MCF 10A (cell line): ENCODE measurements around the gene JAK2. TPM values are rescaled to one million over a fixed set of nuclear protein-coding genes. Genes with fewer than 3 reads are reported as not detected.

ENCODE experiments used
- BruUV-seq: library from RNA; stranded (reverse); fragments of 400-500 nt; replicated peaks from 2 replicates; lab custom pipeline; 2021; lab: Mats Ljungman, UMichigan
- CTCF ChIA-PET: fragments of 300-600 bp; sonication (Branson Sonifier 250); formaldehyde crosslinking; extraction: SDS; loops from one replicate; lab custom pipeline; 2021; ENCODE audit warnings: antibody characterized with exemption, inconsistent platforms; lab: Yijun Ruan, JAX
- POLR2A ChIA-PET: fragments of 300-600, 350-650 bp; sonication (Branson Sonifier 250); formaldehyde crosslinking; extraction: SDS; loops from one replicate; lab custom pipeline; 2020; ENCODE audit warnings: antibody characterized with exemption, inconsistent platforms; lab: Yijun Ruan, JAX
- DNase-seq: peaks from one replicate; pipeline ENCODE4 v3.0.0-alpha.2; 2018; ENCODE audit not compliant: unreplicated experiment
- H3K27ac Mint-ChIP-seq: one replicate; pipeline ENCODE4 v1.8.0; 2022; ENCODE audit warnings: mild to moderate bottlenecking, low read depth, mixed read lengths; ENCODE audit not compliant: unreplicated experiment
- H3K27me3 Mint-ChIP-seq: one replicate; pipeline ENCODE4 v1.8.0; 2022; ENCODE audit warnings: mixed read lengths; ENCODE audit not compliant: insufficient read depth, unreplicated experiment
- H3K36me3 Mint-ChIP-seq: one replicate; pipeline ENCODE4 v1.8.0; 2022; ENCODE audit warnings: mild to moderate bottlenecking, moderate library complexity, mixed read lengths; ENCODE audit not compliant: insufficient read depth, unreplicated experiment
- H3K4me1 Mint-ChIP-seq: one replicate; pipeline ENCODE4 v1.8.0; 2022; ENCODE audit warnings: mixed read lengths; ENCODE audit not compliant: insufficient read depth, unreplicated experiment
- H3K4me3 Mint-ChIP-seq: one replicate; pipeline ENCODE4 v1.8.0; 2022; ENCODE audit warnings: mild to moderate bottlenecking, moderate library complexity, mixed read lengths; ENCODE audit not compliant: unreplicated experiment
- H3K9me3 Mint-ChIP-seq: one replicate; pipeline ENCODE4 v1.8.0; 2022; ENCODE audit warnings: mixed read lengths; ENCODE audit not compliant: unreplicated experiment
- intact Hi-C: fragments of 100-400 bp; cut with micrococcal nuclease; formaldehyde crosslinking; loops from 2 replicates; pipeline ENCODE4 v1.14.1; 2022
- total RNA-seq: library from RNA; stranded (reverse); gene quantifications from 2 replicates; pipeline ENCODE4 v1.2.3, GENCODE V29; 2022
- TF ChIP-seq, protein P1 (sequence below): fragments of 200-600 bp; IDR thresholded peaks from one replicate; pipeline ENCODE4 v1.8.0; 2022; ENCODE audit warnings: antibody characterized with exemption, mild to moderate bottlenecking; ENCODE audit not compliant: unreplicated experiment

The JAK2 gene
- total RNA-seq, 1 experiment from 2014 or later, result 4.3 TPM

DNA sequence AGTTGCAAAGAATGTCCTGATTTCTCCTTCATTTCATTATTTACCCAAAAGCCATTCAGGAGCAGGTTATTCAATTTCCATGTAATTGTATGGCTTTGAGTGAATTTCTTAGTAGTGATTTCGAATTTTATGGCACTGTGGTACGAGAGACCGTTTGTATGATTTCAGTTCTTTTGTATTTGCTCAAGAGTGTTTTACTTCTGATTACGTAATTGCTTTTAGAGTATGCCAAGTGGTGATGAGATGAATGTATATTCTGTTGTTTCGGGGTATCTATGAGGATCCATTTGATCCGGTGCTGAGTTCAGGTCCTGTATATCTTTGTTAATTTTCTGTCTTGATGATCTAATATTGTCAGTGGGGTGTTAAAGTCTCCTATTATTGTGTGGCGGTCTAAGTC is 159.1 kb downstream of the JAK2 start:
- POLR2A ChIA-PET, result no interaction called here
- H3K4me1 Mint-ChIP-seq, result peaks cover 6% of the 10 kb centered on the region
- intact Hi-C loops, result no loop called here
- no peak overlapping the region for H3K27ac Mint-ChIP-seq
- TF ChIP-seq, protein P1, sequence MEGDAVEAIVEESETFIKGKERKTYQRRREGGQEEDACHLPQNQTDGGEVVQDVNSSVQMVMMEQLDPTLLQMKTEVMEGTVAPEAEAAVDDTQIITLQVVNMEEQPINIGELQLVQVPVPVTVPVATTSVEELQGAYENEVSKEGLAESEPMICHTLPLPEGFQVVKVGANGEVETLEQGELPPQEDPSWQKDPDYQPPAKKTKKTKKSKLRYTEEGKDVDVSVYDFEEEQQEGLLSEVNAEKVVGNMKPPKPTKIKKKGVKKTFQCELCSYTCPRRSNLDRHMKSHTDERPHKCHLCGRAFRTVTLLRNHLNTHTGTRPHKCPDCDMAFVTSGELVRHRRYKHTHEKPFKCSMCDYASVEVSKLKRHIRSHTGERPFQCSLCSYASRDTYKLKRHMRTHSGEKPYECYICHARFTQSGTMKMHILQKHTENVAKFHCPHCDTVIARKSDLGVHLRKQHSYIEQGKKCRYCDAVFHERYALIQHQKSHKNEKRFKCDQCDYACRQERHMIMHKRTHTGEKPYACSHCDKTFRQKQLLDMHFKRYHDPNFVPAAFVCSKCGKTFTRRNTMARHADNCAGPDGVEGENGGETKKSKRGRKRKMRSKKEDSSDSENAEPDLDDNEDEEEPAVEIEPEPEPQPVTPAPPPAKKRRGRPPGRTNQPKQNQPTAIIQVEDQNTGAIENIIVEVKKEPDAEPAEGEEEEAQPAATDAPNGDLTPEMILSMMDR, result no peak
- no peak for DNase-seq
- BruUV-seq, result no TSS peak
- H3K36me3 Mint-ChIP-seq, result no peaks in the 10 kb centered on the region
- H3K9me3 Mint-ChIP-seq, result no peaks in the 10 kb centered on the region
- no peak overlapping the region for H3K4me3 Mint-ChIP-seq
- no peaks in the 10 kb centered on the region for H3K27me3 Mint-ChIP-seq
- CTCF ChIA-PET, result no interaction called here

DNA sequence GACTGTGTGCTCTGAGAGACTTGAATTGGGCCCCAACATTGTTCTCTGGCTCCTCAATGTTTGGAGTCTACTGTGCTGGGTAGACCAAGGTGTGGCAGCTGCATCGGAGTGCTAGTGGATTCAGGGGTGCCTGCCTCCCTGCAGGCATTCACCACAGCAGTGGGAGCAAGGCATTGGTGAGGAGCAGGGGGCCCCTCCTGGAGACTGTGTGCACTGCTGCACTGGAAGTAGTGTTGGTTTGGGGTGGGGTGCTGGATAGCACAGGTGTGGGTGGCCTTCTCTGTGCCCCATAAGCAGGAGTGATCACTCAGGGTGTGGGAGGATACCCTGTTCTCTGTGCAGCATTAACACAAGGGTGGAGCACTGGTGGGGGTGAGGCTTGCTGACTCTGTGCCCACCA is 161.2 kb downstream of the JAK2 start:
- ChIA-PET POLR2A (no interaction called here), CTCF (no interaction called here)
- no peak overlapping the region for H3K27ac Mint-ChIP-seq
- no TSS peak for BruUV-seq
- H3K36me3 Mint-ChIP-seq, result no peaks in the 10 kb centered on the region
- no peak overlapping the region for H3K4me3 Mint-ChIP-seq
- H3K9me3 Mint-ChIP-seq, result no peaks in the 10 kb centered on the region
- H3K27me3 Mint-ChIP-seq, result no peaks in the 10 kb centered on the region
- intact Hi-C loops, result no loop called here
- H3K4me1 Mint-ChIP-seq, result no peaks in the 10 kb centered on the region
- no peak for DNase-seq
- TF ChIP-seq, protein P1, result no peak

Other genes starting within 250 kb of the JAK2 start
- gene AK3, start 244.1 kb upstream of the JAK2 start, total RNA-seq, result 61.0 and 64.1 TPM in 2 replicates
- gene RCL1, start 192.3 kb upstream of the JAK2 start, total RNA-seq, result 20.2 and 27.8 TPM in 2 replicates
- not detected in 2 replicates for gene INSL6, start 200.4 kb downstream of the JAK2 start, total RNA-seq
- not detected in 2 replicates for gene INSL4, start 246.1 kb downstream of the JAK2 start, total RNA-seq